ENCODE data around the gene TMEM63C.
A peak's percentile ranks its signal among the peaks of the same experiment; 100 is the strongest.

The TMEM63C gene

GRCh38 chr14:77200406-77200985, 18.9 kb downstream of the TMEM63C start:
- no peak for DNase-seq

GRCh38 chr14:77201696-77202095, 20.1 kb downstream of the TMEM63C start:
- DNase-seq, result no peak

GRCh38 chr14:77203611-77204458, 22.2 kb downstream of the TMEM63C start:
- DNase-seq, result no peak

- no peak for DNase-seq
These were observed 22.8 kb downstream of the TMEM63C start for GRCh38 chr14:77204459-77204771.

- DNase-seq, result no peak
These were observed 23.3 kb downstream of the TMEM63C start for GRCh38 chr14:77204907-77205306.

- DNase-seq, result no peak
These were observed 24.0 kb downstream of the TMEM63C start for GRCh38 chr14:77205566-77205965.

- DNase-seq, result no peak
These were observed 24.7 kb downstream of the TMEM63C start for GRCh38 chr14:77206261-77206824.

- no peak for DNase-seq
These were observed 25.3 kb downstream of the TMEM63C start for GRCh38 chr14:77206877-77207389.

- peak; percentile 17 to 28 for DNase-seq
These were observed 26.8 kb downstream of the TMEM63C start for GRCh38 chr14:77208291-77208978.

GRCh38 chr14:77208979-77209318, 27.4 kb downstream of the TMEM63C start:
- no peak for DNase-seq

- DNase-seq, result no peak
These were observed 30.7 kb downstream of the TMEM63C start for GRCh38 chr14:77212097-77212870.

- DNase-seq, result peak; percentile 39
These were observed 31.5 kb downstream of the TMEM63C start for GRCh38 chr14:77212943-77213678.

- DNase-seq, result no peak
These were observed 32.0 kb downstream of the TMEM63C start for GRCh38 chr14:77213679-77214016.

GRCh38 chr14:77214216-77214615, 32.6 kb downstream of the TMEM63C start:
- no peak for DNase-seq

GRCh38 chr14:77217551-77217950, 36.0 kb downstream of the TMEM63C start:
- DNase-seq, result no peak

GRCh38 chr14:77219591-77219990, 38.0 kb downstream of the TMEM63C start:
- DNase-seq, result no peak

GRCh38 chr14:77220246-77221017, 38.8 kb downstream of the TMEM63C start:
- DNase-seq, result no peak

GRCh38 chr14:77221241-77221871, 39.8 kb downstream of the TMEM63C start:
- no peak for DNase-seq

- DNase-seq, result no peak
These were observed 41.1 kb downstream of the TMEM63C start for GRCh38 chr14:77222546-77223225.

- DNase-seq, result no peak
These were observed 42.6 kb downstream of the TMEM63C start for GRCh38 chr14:77224212-77224611.
